HG03442 (cell line): ENCODE data around the gene KIAA1217.

Source experiments
- ATAC-seq: cut with Tn5 transposase; IDR thresholded peaks from one replicate; pipeline ENCODE4 v1.9.1; 2021; ENCODE audit warnings: mild to moderate bottlenecking, moderate library complexity; ENCODE audit not compliant: unreplicated experiment

The KIAA1217 gene

GRCh38 chr10:24531439-24531838, 322.5 kb downstream of the KIAA1217 start:
- ATAC-seq = no peak

- no peak for ATAC-seq
These were observed 325.0 kb downstream of the KIAA1217 start for GRCh38 chr10:24533981-24534380.

- no peak for ATAC-seq
These were observed 327.7 kb downstream of the KIAA1217 start for GRCh38 chr10:24536636-24537035.

- no peak for ATAC-seq
These were observed 332.4 kb downstream of the KIAA1217 start for GRCh38 chr10:24541239-24541753.

- no peak for ATAC-seq
These were observed 333.7 kb downstream of the KIAA1217 start for GRCh38 chr10:24542314-24543270.

GRCh38 chr10:24544776-24545175, 335.8 kb downstream of the KIAA1217 start:
- no peak for ATAC-seq

GRCh38 chr10:24545585-24545984, 336.6 kb downstream of the KIAA1217 start:
- no peak for ATAC-seq

GRCh38 chr10:24550680-24551079, 341.7 kb downstream of the KIAA1217 start:
- ATAC-seq = no peak

GRCh38 chr10:24551161-24551560, 342.2 kb downstream of the KIAA1217 start:
- ATAC-seq = no peak

DNA sequence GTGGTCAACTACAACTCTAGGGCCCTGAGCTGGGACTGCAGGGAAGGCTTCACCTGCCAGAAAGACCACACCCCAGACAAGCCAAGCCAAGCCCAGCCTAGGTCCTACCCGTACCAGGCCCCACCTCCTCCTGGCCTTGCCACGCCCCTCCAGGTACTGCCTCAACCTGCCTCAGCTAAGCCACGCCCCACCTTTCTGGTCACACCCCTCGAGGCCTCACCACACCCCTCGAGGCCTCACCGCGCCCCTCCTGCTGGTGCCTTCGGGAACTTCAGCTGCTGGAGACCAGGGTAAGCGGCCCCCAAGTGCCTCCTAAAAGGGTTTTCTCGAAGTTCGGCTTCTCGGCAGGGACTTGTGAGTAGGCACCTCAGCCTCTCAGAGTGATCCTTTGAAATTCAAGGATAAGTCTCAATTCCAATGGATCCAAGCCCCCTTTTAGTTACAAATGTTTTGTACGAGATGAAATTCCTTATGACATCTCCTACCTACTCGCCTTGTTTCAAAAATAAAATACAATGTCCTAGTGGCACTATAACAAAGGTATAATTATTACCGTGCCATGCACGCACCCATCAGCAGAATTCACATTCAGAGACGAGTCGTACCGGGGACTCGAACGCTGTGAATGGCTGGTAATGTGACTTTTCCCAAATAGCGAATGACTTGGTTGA, 343.5 kb downstream of the KIAA1217 start:
- ATAC-seq = no peak

GRCh38 chr10:24553051-24553612, 344.2 kb downstream of the KIAA1217 start:
- no peak for ATAC-seq

DNA sequence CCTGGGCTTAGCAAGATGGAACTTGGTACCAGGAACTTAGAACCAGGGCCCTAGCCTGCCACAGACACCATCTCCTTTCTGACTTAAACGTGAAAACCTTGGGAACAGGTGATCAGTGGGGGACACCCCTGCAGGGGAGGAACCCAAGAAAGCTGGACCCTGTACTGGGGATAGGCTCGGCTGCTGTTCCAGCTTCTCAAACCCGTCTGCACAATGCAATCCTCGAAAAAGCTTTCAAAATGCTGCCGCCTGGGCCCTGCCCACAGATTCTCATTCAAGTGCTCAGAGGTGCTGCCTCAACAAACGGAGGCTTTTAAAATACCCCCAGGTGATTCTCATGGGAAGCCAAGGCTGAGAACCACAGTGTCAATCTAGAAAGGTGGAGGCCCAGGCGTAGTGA, 345.1 kb downstream of the KIAA1217 start:
- ATAC-seq = no peak

DNA sequence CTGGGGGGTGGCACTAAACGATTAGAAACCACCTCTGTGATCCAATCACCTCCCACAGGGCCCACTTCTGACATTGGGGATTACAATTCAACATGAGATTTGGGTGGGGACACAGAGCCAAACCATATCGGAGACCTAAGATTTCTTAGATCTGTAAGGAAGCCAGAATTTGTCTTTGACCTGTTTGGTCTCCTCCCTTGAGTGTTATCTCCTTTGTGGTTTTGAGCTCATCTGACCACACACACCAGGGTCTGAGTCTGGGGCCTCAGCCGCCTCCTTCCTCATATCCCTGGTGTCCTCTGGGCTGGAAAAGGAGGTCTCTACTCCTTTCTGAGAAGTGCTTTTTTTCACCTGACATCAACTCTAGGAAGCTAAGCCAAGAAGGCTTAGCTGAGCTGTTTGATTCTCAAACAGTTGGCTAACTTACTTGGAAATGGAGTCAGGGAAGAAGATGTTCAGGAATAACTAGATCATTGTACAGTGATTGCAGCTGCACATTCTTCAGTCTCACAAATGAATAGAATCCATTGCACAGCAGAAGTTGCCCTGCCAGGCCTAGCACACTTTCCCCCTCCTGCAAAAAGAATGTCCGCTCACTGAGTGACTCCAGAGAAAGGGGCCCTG, 347.3 kb downstream of the KIAA1217 start:
- ATAC-seq = no peak

- ATAC-seq = peak; percentile 77
These were observed 348.1 kb downstream of the KIAA1217 start for GRCh38 chr10:24556750-24557742.

DNA sequence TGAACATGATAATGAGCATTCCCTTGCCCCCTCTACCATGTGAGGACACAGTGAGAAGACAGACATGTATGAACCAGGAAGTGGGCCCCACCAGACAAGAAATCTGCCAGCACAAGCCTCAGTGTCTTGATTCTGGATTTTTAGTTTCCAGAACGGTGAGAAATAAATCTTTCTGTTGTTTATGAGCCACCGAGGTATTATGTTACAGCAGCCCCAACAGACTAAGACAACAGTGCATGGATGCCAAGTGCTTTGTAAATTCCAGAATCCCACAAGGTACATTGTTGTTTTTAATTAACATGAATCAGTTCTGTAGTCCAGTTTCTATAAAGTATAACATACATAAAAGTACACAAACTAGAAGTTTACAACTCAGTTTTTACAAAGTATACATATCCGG, 352.5 kb downstream of the KIAA1217 start:
- no peak for ATAC-seq

DNA sequence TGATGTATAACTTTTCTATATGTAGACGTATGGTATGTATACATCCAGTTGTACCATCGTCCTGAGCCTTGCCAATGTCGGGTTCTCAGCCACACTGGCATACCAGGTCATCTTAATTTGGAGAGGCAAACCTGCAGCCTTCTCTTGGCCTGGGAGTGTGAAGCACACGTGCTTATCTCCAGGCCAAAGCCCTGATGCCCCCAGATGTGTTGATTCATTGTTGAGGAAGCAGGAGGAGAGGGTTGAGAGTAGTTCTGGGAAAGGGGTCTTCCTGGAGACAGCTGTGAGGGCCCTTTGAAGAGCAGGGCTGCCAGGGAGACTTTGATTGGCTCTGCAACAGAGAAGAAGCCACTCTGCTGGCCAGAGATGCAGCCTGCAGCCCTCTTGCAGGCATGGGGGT, 359.1 kb downstream of the KIAA1217 start:
- ATAC-seq = no peak

DNA sequence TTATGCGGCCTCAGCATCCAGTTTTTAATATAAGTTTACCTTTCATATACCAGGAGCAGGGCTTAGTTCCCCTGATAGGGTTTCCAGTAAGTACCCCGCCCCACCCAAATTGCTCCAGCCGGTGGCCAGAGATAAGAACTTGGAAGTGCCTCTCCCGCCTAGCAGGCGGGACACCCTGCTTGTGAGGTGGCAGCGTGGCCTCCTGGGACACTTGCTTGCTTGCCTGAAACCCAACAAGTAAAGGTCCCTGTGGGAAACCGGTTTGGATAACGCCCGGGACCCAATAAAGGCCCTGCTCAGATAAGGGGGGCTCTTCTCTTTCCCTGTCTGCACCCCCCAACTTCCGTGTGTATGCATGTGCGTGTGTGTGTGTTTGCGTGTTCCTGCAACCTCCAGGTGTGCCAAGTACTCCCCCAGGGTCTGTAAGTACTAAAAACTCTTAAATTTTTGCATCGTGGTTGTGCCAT, 360.4 kb downstream of the KIAA1217 start:
- no peak for ATAC-seq

DNA sequence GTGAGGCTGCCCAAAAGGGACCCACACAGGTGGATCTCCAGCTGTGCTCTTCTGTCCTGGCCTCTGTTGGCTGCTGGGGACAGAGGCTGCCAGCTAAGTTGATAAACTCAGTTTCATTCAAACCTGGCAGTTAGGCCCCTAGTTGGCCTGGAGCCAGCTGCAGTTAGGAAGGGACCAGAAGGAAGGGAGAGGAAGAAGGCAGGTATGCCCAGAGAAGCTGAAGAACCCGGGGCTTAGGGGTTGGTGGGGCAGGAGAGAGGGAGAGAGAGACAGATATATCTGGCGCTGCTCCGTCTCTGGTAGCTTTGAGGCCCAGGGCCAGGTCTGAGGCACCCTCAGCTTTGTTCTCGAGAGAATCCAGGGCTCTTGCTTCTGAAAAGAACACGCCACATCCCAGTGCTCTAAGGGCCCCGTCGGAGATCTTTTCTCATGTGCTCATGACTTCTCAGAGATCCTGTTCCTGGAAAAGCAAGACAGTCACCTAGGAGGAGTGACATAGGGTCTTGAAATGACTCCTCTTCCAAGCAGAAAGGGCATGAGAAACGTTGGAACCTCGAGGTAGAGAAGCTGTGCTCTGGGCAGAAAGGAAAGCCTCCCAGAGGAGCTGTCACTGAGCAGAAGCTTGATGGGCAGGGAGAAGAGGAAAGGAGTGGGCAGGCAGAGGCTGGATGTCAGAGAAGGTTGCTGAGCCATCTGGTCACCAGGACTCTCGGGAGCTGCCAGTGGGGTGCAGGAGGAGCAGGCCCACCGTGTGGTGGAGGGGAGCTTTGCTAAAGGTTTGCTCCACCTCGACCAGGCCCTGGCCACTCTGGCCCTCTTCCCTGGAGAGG, 361.1 kb downstream of the KIAA1217 start:
- no peak for ATAC-seq
